SJCRH30 (cell line): ENCODE measurements around the gene UNC5A. TPM values are rescaled to one million over a fixed set of nuclear protein-coding genes. Genes with fewer than 3 reads are reported as not detected.

Experiments used
- DNase-seq, 2 experiments: peaks; one replicate each; pipeline ENCODE4 v3.0.0-alpha.2; 2015 to 2020
- H3K27ac ChIP-seq: fragments of 250-450 bp; sonication (Bioruptor Pico); 2 replicates; pipeline ENCODE4 v1.5.1; 2020; ENCODE audit warnings: mild to moderate bottlenecking, moderate library complexity
- H3K27me3 ChIP-seq: fragments of 250-450 bp; sonication (Bioruptor Pico); 2 replicates; pipeline ENCODE4 v1.5.1; 2020; ENCODE audit warnings: mild to moderate bottlenecking, moderate library complexity
- H3K36me3 ChIP-seq: fragments of 250-450 bp; sonication (Bioruptor Pico); 2 replicates; pipeline ENCODE4 v1.5.1; 2020; ENCODE audit warnings: mild to moderate bottlenecking, moderate library complexity
- H3K4me1 ChIP-seq: fragments of 250-450 bp; sonication (Bioruptor Pico); 2 replicates; pipeline ENCODE4 v1.5.1; 2020; ENCODE audit warnings: mild to moderate bottlenecking, moderate library complexity
- H3K4me3 ChIP-seq: fragments of 250-450 bp; sonication (Bioruptor Pico); 2 replicates; pipeline ENCODE4 v1.5.1; 2020; ENCODE audit warnings: mild to moderate bottlenecking, moderate library complexity
- H3K9me3 ChIP-seq: fragments of 250-450 bp; sonication (Bioruptor Pico); replicated peaks from 2 replicates; pipeline ENCODE4 v1.5.1; 2020; ENCODE audit warnings: mild to moderate bottlenecking, moderate library complexity
- total RNA-seq: library from RNA; depleted of rRNA; stranded (reverse); fragments of >200 nt; shearing (Covaris generic); gene quantifications from 2 replicates; pipeline ENCODE4 v1.2.3, GENCODE V29; 2014

Gene UNC5A
- total RNA-seq, 1 experiment from 2014 or later, result 0.18 TPM

DNA sequence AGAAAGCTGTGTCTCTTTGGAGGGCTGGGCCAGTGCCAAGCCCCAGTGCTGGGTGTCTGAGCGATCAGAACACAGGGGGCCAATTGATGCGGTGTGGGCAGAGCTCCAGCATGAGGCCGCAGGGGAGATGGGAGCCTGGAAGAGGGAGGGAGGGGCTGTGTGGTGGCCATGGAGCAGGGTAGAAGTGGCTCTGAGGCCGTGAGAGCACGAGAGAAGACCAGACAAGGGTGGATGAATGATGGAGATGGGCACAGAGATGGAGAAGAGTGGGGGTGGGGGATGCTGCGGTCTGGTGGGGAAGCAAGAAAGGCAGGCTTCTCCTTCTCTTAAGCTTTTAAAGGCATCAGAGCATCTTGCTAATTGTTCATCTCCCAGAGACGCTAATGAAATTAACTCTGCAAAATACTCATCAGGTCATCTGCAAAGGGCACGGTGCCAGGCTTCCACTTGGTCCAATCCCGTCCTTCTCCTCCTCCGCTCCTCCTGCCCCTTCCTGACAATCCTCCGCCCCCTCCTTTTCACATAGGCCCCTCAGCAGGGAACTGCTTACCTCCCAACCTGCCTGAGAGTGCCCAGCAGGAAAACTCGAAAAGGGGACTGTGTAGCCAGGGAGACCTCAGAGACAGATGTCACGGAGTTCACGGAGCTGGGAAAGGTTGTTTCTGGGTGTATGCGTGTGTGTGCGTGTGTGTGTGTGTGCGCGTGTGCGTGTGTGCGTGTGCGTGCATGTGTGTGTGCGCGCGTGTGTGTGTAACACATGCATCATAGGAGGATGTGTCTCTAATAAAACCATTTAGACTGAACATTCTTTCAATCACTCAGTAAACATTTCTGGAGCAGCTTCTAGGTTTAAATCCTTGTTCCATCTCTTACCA is 7.1 kb upstream of the UNC5A start:
- Histone ChIP-seq H3K36me3 (no peaks in the 10 kb centered on the region), H3K4me3 (no peak overlapping the region), H3K9me3 (no peaks in the 10 kb centered on the region), H3K27me3 (no peaks in the 10 kb centered on the region), H3K4me1 (no peaks in the 10 kb centered on the region), H3K27ac (no peak overlapping the region)
- no peak for DNase-seq

DNA sequence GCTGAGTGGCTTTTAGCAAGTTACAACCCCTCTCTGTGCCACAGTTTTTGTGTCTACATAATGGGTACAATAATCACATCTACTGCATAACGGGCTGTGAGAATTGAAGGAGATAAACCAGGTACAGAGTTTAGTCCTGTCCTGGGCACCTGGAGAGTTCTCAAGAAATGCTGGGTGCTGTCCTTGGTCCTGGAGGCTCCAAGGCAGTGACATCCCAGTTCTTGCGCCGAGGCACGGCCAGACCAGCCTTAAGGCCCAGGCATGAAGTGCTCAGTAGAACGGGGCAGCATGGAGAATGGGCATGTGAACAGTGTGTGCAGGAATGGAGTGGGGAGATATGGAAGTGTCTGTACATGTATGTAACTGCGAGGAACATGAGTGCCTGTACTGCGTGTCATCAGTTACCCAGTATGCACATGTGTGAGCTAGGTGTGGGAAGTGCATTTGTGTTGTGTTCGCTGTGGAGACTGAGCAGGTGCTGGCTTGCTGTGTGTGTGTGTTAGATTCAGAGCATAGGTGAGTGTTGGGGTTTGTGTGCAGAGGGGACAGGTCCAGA is 6.3 kb upstream of the UNC5A start:
- H3K27me3 ChIP-seq, result no peaks in the 10 kb centered on the region
- DNase-seq, result peak in 1 of 2 experiments; percentile 60
- H3K4me1 ChIP-seq, result no peaks in the 10 kb centered on the region
- no peak overlapping the region for H3K4me3 ChIP-seq
- H3K36me3 ChIP-seq, result no peaks in the 10 kb centered on the region
- H3K9me3 ChIP-seq, result no peaks in the 10 kb centered on the region
- no peak overlapping the region for H3K27ac ChIP-seq

DNA sequence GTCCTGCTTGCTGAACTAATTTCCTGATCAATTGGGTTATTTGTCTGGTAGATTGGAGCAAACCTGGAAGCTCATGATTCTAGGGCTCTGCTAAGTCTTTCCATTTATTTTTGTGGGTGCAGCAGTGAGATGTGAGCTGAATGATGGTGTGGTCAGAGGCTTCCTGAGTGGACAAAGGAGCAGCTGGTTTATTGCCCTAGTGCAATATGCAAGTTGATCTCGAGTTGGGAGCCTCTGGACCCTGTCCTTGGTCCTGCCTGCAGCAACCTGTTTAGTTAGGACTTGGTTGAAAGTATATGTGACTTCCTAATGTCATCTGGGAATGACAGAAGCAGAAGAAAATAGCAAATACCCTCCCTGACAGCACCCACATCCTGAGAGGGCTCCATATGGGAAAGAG is 4.2 kb upstream of the UNC5A start:
- H3K4me3 ChIP-seq, result no peak overlapping the region
- DNase-seq, result peak in 1 of 2 experiments; percentile 29

DNA sequence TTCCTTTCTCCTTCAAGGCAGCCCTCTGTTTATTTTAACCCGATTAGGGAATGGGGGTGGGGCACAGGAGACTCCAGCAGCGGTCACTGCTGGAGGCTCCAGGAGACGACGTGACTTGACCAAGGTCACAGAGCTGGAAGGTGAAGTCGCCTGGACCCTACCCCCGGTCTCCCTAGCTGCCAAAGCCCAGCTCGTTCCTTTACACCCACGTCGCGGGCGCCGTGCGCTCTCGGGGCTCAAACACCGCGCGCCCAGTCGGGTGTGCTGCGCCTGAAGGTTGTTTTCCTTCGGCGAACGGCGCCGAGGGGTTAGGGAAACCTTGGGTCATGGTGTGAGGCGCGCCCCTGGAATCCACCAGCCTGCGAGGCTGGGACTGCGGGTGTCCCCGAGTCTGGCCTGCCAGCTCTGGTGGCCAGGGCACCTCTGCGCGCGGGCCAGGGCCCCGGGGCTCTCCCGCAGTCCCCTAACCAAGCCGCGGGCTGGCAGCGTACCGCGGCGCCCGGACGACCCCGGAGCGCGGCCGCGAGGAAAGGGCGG is 747 bp upstream of the UNC5A start:
- no peak for DNase-seq
- Histone ChIP-seq H3K27me3 (peaks cover 8% of the 10 kb centered on the region), H3K36me3 (no peaks in the 10 kb centered on the region), H3K9me3 (no peaks in the 10 kb centered on the region), H3K4me3 (peak overlapping the region; percentile 63), H3K4me1 (no peaks in the 10 kb centered on the region), H3K27ac (no peak overlapping the region)

More for the DNA sequence above, 4.2 kb upstream of the UNC5A start:
- Histone ChIP-seq H3K4me1 (no peaks in the 10 kb centered on the region), H3K9me3 (no peaks in the 10 kb centered on the region), H3K27ac (no peak overlapping the region), H3K27me3 (peaks cover 1% of the 10 kb centered on the region; the same call in 1 of the 2 replicates), H3K36me3 (no peaks in the 10 kb centered on the region)

DNA sequence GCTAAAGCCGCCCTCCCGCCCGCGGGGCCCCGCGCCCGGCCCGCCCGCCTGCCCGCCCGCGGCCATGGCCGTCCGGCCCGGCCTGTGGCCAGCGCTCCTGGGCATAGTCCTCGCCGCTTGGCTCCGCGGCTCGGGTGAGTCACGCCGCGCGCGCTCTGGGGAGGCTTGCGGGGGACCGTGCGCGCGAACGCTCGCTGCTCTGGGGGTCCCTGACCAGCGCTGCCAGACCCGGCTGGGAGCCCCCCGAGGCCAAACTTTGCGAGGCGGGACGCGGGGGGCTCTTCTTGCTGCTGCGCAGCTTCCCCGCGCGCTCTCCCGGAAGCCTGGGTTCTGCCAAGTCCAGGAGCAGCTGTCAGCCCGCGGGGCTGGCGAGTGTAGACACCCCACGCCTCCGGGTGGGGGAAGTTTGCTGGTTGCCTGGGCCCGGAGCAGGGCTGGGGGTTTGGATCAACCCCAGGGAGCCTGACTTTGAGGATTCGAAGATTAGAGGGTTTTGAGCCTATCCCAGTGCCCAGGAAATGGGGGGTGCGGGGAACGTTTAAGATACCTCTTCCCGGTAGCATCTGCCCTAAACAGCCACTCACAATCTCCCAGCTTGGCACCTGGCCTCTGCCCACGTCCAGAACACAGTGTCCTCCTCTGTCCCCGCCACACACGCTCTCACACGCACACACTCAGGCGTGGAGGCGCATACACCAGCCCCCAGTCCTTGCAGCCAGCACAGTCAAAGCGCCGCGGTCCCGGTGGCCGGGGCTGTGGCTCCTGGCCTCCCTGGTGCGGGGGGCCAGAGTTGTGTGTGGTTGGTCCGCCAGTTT is 535 bp downstream of the UNC5A start:
- no peaks in the 10 kb centered on the region for H3K4me1 ChIP-seq
- H3K27me3 ChIP-seq, result peaks cover 21% of the 10 kb centered on the region
- DNase-seq, result peak in 1 of 2 experiments; percentile 39
- no peak overlapping the region for H3K27ac ChIP-seq
- peak overlapping the region; percentile 63 for H3K4me3 ChIP-seq
- H3K36me3 ChIP-seq, result no peaks in the 10 kb centered on the region
- H3K9me3 ChIP-seq, result no peaks in the 10 kb centered on the region

DNA sequence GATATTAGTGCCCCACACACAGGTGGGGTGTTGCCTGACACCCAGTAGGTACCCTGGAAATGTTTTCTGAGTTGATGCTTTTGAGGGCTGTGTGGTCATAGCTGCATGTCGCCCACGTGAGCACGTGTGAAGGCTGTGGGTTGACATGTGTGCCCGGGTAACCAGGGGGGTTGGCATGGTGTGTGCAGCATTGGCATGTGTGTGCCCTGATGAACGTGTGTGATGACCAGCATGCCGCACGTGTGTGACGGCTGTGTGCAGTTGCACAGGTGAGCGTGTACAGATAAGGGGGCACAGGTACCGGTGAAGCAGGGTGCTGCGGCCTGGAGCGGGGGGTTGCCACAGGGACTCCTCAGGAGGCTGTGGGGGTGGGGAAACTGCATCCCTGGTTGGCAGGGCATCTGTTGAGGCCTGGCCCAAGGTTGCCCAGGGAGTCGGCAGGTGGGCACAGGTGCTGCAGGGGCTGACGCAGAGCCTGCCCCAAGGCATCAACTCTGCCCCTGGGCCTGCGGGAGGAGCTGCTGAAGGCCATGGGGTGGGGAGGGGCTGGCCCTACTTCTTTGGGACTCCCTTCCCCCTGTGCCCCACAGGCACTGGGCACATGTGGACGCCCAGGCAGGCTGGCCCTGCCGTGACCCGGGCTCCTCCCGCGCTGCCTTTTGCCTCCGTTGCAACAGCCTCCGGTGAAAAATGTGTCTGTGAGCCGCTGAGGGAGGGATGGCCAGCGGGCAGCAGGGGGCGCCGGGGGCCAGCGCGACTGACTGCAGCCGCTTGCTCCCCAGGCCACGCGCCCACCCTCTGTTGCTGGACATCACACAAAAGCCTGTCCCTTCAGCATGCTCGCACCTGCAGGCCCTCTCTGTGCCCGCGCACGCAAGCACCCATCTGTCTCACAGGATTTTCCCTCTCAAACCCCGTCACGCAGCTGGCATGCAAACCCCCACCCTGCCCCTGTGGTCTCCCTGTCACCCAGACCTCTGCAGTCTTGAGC is 2.2 kb downstream of the UNC5A start:
- Histone ChIP-seq H3K27me3 (peaks cover 30% of the 10 kb centered on the region), H3K27ac (no peak overlapping the region)
- peak; percentile 45 to 51 for DNase-seq

DNA sequence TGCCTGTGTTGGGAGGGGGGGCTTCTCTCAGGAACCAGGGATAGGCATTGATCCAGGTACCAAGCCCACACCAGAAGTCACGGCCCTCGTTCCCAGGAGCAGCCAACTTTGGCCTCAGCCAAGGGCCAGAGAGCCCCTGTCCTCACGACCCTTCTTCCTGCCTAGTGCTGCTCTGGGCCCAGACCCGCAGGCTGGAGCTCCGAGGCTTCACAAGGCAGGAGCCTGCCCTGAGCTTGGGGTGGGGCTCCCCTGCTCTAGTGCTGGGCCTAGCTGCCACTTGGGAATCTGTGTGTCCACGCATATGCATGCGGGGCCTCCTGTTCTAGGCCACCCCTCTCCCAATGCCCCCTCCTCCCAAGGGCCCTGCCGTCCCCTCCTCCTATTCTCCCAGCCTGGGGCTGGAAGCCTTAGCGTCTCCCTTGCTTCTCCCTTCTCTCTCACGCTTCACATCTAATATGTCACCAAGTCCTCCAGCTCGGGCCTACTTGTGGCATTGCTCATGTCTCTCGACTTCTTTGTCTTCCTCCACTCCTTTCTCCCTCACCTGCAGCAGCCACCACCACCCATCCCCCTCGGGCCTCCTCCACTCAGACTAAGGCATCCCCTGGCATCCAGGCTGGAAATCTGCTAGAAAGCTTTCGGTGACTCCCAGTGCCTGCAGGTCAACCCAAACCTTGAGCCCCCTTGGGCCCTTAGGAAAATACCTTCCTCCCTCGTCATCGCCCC is 3.4 kb downstream of the UNC5A start:
- H3K4me3 ChIP-seq, result no peak overlapping the region
- no peaks in the 10 kb centered on the region for H3K9me3 ChIP-seq
- no peaks in the 10 kb centered on the region for H3K36me3 ChIP-seq
- no peaks in the 10 kb centered on the region for H3K4me1 ChIP-seq
- no peak for DNase-seq
- peaks cover 38% of the 10 kb centered on the region for H3K27me3 ChIP-seq
- no peak overlapping the region for H3K27ac ChIP-seq

More for the DNA sequence above, 2.2 kb downstream of the UNC5A start:
- H3K9me3 ChIP-seq, result no peaks in the 10 kb centered on the region
- H3K36me3 ChIP-seq, result no peaks in the 10 kb centered on the region
- H3K4me3 ChIP-seq, result no peak overlapping the region
- H3K4me1 ChIP-seq, result no peaks in the 10 kb centered on the region

DNA sequence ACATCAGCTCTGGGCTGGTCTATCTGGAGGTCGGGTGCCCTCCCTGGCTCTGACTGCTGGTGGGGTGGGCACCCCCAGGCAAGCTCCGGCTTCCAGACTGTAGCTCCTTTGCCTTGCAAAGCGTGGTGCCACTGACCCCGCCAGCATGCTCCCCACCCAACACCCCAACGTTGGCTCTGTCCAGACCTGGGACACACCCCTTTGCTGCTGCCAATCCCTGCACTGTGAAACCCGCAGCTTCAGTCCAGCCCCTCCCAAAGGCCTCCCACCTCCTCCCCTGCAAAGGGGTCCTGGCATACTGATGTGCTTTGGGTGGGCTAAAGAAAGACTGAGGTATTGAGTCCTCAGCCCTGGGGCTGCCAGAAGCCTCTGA is 3.9 kb downstream of the UNC5A start:
- Histone ChIP-seq H3K27ac (no peak overlapping the region), H3K9me3 (no peaks in the 10 kb centered on the region), H3K4me3 (no peak overlapping the region), H3K4me1 (no peaks in the 10 kb centered on the region), H3K36me3 (no peaks in the 10 kb centered on the region), H3K27me3 (peaks cover 42% of the 10 kb centered on the region)
- DNase-seq, result no peak

DNA sequence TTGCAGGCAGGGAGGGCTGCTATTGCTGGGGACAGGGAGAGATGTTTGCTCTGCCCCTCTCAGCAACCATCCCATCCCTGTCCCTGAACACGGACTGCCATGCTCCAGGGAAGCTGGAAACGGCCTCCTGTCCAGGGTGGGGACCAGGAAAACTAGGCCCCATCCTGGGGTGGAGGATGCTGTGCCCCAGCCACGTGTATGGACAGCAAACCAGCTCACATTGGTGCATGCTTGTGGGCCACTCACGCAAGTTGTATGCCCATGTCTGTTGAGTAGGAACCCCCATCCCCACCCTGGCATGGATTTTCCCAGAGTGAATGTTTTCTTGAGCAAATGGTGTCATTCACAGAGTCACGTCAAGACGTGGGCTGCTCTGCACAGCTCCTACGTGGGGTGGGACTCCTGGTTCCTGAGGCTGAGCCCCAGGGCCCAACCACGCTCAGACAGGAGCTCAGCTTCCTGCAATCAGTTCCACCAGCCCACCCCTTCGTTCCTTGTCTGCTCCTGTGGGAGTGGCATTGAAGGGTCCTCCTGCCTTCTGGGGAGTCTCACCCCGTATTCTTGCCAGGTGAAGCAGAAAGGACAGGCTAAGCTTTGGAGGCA is 4.6 kb downstream of the UNC5A start:
- Histone ChIP-seq H3K4me3 (no peak overlapping the region), H3K9me3 (no peaks in the 10 kb centered on the region), H3K4me1 (no peaks in the 10 kb centered on the region), H3K27ac (no peak overlapping the region), H3K36me3 (no peaks in the 10 kb centered on the region), H3K27me3 (peaks cover 42% of the 10 kb centered on the region)
- DNase-seq, result no peak

DNA sequence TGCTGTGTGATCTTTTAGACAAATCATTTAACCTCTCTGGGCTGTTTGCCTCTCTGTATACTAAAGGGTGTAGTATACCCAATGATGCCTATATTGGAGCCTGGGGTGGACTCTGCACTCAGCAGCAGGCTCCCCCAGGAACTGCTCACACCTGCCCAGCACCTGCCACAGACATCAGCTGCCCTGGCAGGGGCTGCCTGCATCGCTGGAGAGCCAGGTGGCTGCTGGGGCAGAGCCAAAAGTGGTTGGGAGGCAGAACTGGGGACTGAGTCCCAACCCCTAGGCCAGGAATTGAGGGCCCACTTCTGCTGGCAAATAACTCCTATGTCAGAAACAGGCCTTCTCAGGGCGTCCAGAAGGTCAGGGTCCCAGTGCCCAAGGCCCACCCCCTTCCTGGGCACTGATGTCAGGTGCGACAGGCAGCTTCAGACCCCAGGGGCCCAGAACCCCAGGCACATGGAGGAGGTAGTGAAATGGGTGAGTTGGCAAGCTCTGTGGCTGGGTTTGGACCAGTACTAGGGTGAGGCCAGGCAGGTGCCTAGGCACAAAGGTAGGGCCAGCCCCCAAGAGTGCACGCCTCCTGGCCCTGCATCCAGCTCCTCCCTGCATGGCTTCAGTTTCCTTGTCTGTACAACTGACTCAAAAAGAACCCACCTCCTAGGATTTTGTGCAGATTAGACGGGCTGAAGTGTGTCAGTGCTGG is 5.8 kb downstream of the UNC5A start:
- H3K36me3 ChIP-seq, result no peaks in the 10 kb centered on the region
- DNase-seq, result no peak
- no peaks in the 10 kb centered on the region for H3K9me3 ChIP-seq
- no peaks in the 10 kb centered on the region for H3K4me1 ChIP-seq
- H3K4me3 ChIP-seq, result no peak overlapping the region
- H3K27ac ChIP-seq, result no peak overlapping the region
- H3K27me3 ChIP-seq, result peaks cover 40% of the 10 kb centered on the region

DNA sequence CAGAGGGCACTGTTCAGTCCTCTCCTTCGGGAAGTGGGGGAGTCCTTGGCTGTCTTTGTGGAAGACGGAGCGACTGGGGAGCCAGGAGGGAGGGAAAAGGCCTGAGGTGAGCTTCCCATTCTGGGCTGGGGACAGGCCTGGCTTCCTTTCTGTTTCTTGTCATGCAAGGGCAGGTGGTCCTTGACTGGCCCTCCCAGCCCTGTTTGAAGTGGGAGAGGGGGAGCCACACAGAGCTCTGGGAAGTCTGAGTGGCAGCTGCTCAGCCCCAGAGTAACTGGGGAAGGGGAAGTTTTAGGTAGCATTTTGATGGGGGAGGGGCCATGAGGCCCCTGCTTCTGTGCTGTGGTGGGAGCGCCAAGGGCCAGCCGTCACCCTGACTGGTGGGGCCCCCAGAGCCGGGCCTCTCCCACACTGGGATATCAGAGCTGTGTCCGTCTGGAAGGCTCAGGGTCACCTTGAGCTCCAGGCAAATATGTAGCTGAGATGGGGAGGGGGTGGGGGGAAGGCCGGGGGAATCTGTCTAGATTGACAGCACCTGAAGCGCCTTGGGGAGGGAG is 6.5 kb downstream of the UNC5A start:
- no peaks in the 10 kb centered on the region for H3K9me3 ChIP-seq
- no peak overlapping the region for H3K4me3 ChIP-seq
- no peaks in the 10 kb centered on the region for H3K4me1 ChIP-seq
- no peak overlapping the region for H3K27ac ChIP-seq
- no peak for DNase-seq
- H3K27me3 ChIP-seq, result peaks cover 37% of the 10 kb centered on the region; the same call in 1 of the 2 replicates
- no peaks in the 10 kb centered on the region for H3K36me3 ChIP-seq

DNA sequence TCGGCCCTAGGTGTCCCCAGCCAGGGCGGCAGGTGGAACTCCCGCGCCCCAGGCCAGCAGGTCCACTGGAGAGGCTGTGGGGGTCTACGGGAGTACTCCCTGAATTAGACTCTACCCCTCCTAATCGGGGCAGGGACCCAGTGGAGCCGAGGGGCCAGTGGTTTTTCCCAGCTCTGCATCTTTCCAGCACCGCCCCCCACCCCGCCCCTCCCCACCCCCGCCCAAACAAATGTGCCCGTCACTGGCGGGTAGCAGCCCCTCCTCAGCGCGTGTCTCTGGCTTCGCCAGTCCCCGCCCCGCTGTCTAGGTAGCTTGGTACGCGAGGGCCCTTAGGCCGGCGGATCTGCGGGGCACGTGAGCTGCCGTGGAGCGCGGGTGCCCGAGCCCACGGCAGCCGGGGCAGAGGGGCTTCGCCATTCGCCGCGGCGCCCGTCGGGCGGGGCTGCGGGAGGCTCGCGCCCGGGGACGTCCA is 7.0 kb downstream of the UNC5A start:
- H3K9me3 ChIP-seq, result no peaks in the 10 kb centered on the region
- H3K4me3 ChIP-seq, result peak overlapping the region; percentile 56
- no peak overlapping the region for H3K27ac ChIP-seq
- H3K4me1 ChIP-seq, result no peaks in the 10 kb centered on the region
- H3K36me3 ChIP-seq, result no peaks in the 10 kb centered on the region
- peak in 1 of 2 experiments; percentile 23 for DNase-seq
- peaks cover 37% of the 10 kb centered on the region; the same call in 1 of the 2 replicates for H3K27me3 ChIP-seq
